Measurements from ENCODE around the gene TMEM63A.

GRCh38 chr1:225822655-225823403, 59.4 kb downstream of the TMEM63A start:
- TF ChIP-seq, protein P1, sequence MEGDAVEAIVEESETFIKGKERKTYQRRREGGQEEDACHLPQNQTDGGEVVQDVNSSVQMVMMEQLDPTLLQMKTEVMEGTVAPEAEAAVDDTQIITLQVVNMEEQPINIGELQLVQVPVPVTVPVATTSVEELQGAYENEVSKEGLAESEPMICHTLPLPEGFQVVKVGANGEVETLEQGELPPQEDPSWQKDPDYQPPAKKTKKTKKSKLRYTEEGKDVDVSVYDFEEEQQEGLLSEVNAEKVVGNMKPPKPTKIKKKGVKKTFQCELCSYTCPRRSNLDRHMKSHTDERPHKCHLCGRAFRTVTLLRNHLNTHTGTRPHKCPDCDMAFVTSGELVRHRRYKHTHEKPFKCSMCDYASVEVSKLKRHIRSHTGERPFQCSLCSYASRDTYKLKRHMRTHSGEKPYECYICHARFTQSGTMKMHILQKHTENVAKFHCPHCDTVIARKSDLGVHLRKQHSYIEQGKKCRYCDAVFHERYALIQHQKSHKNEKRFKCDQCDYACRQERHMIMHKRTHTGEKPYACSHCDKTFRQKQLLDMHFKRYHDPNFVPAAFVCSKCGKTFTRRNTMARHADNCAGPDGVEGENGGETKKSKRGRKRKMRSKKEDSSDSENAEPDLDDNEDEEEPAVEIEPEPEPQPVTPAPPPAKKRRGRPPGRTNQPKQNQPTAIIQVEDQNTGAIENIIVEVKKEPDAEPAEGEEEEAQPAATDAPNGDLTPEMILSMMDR (conservative IDR thresholded peaks at IDR 0.05) = no peak
- TF ChIP-seq ZFX (IDR thresholded peaks at IDR 0.05) = no peak
